NCI-H748 (cell line): ENCODE results near the gene VPS35.
"Not testable (repeated sequence)": the region's sequence is repeated elsewhere in the genome, so short reads cannot be mapped to it uniquely, and the experiment has no call there.

ENCODE experiments used
- DNase-seq: peaks from one replicate; lab custom pipeline; 2025; ENCODE audit not compliant: unreplicated experiment; lab: John Stamatoyannopoulos, UW

The VPS35 gene

GRCh38 chr16:46673320-46674013 is 15.5 kb downstream of the VPS35 start:
- peak; percentile 40 for DNase-seq

- DNase-seq = no peak
These were observed 26.9 kb downstream of the VPS35 start for GRCh38 chr16:46662123-46662522.

DNA sequence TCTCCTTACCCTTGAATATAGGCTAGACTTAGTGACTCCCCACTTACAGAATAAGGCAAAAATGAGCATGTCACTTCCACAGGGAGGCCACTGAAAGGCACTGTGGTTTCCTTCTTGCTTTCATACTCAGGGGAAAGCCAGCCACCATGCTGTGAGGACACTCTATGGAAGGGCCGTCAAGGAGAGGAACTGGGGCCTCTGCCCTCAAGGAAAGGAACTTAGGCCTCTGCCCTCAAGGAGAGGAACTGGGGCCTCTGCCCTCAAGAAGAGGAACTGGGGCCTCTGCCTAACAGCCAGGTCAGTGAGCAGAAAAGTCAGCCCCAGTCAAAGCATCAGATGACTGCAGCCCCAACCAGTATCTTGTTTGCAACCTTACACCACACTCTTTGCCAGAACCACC is 30.1 kb downstream of the VPS35 start:
- no peak for DNase-seq

- no peak for DNase-seq
These were observed 37.7 kb downstream of the VPS35 start for GRCh38 chr16:46651305-46651704.

DNA sequence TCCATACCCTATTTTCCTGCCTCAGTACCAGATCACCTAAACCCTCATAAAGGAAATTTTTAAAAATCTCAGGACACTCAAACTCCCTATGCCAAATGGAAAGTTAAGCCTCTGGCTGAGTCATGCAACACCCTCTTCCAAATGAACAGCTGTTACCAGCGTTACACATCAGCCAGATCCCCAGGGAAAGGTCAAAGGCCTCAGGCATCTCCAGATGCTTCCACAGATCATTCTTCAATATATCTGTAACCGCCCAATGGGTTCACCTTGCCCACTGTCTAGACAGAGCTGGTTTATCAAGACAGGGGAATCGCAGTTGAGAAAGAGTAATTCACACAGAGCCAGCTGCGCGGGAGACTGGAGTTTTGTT is 38.7 kb downstream of the VPS35 start:
- no peak for DNase-seq

DNA sequence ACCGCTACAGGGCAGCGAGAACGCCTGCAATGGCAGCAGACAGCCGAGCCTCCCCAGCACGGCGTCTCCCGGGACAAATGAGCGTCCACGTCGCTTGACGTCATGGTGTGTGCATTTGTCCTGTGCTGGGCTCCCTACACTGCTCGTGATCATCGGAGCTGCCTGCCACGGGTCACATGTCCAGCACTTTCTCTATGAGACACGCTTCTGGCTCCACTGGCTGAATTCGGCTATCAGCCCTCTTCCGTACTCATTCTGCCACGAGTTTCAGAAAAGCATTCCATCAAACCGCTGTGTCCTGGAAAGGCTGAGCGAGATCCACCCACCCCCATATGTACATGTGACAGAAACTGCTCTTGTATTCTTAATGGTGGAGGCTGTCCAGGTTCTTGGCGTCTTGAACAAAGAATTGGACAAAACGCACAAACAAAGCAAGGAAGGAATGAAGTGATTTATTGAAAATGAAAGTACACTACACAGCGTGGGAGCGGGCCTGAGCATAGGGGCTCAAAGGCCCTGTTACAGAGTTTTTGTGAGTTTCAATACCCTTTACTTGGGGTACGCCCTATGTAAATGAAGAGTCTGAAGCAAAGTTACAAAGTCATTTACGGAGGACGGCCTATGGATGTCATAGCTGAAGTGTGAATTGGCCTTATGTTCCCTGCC is 39.3 kb downstream of the VPS35 start:
- no peak for DNase-seq

DNA sequence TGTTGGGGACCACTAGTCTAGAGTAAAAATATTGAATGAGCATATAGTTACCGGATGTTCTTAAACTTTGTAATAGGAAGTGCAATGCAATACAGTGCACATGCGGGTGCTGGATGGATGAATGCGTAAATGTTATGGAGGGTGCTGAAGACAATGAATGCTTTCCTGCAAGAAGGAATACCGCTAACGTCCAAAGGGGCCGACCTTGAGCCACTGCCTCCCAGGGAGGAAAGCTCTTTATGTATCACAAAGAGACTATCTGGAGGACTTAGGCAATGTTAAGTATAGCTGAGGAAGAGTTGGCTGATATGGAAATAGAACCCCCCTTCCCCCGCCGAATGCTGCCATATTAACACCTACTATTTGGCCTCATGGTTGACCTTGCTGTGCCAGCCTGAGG is 40.3 kb downstream of the VPS35 start:
- DNase-seq = no peak

GRCh38 chr16:46638947-46639925 is 49.7 kb downstream of the VPS35 start:
- DNase-seq = no peak

- peak; percentile 34 for DNase-seq
These were observed 55.9 kb downstream of the VPS35 start for GRCh38 chr16:46632778-46633733.

DNA sequence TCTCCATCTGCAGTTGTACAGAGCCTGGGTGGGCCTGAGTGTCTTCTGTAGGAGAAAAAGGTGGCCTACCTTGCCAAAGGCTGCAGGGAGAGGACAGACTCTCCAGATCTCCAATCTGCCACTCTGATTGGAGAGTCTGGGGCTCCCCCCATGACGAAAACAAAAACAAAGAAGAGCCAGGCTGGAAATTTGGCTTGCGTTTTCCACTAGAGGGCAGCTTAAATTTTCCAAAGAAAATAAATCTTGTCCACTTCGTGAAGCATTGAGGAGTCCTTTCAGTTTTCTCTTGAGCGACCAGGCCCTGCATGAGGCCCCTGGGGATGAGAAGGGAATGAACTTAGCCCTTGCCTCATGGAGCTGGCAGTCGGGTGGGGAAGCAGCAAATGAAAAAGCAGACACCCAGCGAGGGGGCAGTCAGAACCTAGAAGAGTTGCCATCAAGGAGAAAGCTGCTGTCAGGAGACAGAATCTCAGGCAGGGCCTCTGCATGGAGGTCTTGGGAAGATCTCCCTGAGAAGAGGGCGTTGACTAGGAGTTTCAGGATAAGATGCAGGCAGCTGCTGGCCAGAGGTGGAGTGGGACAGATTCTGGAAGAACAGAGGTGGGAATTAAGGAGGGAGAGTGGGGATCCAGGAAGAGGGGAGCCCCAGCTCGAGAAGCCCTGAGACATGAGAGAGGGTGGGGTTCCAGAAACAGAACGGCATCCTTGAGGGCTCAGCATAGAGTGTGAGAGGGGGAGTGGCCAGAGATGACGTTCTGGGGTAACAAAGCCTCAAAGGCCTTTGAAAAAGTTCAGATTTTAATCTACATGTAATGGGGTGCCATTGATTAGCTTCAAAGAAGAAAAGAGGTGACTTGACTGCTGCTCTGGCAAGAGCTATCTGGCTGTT is 59.4 kb downstream of the VPS35 start:
- DNase-seq = no peak

DNA sequence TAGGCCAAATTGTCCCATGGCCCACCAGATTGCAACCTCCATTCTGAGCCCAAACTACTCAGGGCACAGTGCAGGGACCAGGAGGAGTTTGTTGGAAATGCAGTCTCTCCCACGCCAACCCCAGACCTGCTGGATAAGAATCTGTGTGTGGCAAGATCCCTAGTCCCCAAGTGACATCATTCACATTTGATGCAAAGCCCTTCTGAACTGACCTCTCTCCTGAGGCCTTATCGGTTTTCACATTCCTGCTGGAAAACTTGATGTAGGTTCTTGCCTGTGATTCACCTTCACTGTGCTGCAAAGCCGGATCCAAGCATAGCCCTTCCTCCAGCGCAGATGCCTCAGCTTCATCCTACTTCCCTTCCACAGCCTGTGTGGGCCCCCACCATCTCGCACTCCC is 61.2 kb downstream of the VPS35 start:
- DNase-seq = no peak

DNA sequence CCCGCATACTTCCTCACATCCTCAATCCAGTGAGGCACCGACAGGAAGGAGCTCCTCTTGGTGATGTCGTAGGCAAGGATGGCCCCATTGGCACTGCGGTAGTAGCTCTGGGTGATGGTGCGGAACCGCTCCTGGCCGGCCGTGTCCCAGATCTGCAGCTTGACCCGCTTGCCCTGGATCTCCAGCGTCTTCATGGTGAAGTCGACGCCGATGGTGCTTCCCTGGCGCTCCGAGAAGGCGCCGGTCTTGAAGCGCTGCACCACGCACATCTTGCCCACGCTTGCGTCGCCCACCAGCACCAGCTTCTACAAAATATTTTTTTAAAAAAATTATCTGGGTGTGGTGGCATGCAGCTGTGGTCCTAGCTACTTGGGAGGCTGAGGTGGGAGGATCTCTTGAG is 62.3 kb downstream of the VPS35 start:
- DNase-seq = not testable (repeated sequence)

DNA sequence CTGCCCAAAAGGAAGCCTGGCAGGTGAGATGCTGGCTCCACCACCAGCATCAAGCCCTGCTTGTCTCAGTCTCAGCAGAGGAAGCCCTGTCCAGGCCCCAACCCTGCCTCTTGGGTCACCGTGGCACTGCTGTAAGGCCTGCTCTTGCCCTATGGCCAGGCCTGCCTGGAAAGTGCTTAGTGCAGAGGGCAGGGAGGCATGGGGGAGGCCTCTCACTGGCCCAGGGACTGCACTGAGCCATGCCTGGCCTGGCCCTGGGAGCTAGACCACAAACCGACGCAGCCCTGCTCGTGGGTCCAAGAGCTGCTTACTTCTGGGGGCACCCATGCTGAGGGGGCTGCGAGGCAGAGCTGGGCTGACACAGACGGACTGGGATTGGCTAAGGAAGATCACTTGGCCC is 64.1 kb downstream of the VPS35 start:
- not testable (repeated sequence) for DNase-seq

GRCh38 chr16:46623707-46624106 is 65.3 kb downstream of the VPS35 start:
- not testable (repeated sequence) for DNase-seq

- DNase-seq = not testable (repeated sequence)
These were observed 65.7 kb downstream of the VPS35 start for GRCh38 chr16:46623246-46623645.

- no peak for DNase-seq
These were observed 66.9 kb downstream of the VPS35 start for GRCh38 chr16:46621934-46622676.

DNA sequence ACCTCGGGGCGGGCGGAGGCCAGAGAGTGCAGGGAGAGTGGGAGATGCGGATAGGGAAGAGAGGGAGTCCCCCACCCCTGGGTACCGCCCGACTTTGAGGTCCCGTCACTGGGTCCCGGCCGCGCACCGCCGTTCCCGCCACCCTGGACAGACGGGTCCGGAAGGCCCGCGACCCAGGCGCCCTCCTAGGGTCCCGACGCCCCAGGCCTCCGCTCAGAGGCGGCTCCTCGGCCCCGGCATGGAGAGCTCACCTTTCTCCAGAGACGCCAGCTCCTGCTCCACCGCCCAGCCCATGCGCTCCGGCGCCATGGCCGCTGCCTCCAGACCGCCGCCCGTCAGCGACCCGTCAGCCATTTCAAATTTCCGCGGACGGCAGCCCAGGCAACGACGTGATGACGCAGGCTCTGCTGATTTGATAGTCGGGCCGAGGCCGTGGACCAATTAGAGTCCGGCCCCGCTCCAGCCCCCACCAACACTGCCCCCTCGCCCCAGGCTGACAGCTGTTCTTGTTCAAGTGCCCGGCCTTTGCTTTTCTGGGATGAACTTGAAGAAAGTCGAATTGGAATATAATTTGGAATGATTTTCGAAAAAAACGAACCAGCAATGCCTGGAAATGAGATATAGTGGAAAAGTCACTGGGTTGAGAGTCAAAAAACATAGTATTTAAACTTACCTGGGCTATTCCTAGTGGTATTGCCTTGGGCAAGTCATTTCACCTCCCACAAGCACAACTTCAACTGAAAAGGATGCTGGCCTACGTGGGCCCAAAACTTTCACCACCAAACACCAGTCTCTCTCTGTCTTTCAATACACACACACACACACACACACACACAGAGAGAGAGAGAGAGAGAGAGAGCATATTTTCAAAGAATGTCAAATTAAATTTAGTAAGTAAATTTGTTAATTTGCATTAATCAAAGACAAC is 67.7 kb downstream of the VPS35 start, which contains the start of gene SHCBP1:
TSS of gene SHCBP1 (minus strand) at position 374 of the 928 bp plus-strand sequence. CDS start at position 354, 20 bp downstream.
- peak; percentile 81 for DNase-seq
